ENCODE measurements around the gene FRYL. TPM values are rescaled to one million over a fixed set of nuclear protein-coding genes. Genes with fewer than 3 reads are reported as not detected.
"Not testable (repeated sequence)": the region's sequence is repeated elsewhere in the genome, so short reads cannot be mapped to it uniquely, and the experiment has no call there.

FRYL gene
- total RNA-seq, 6 experiments from 2014 or later, result 15.9 to 27.2 (median 23.3) TPM

GRCh38 chr4:48746608-48747362 lies 33.3 kb downstream of the FRYL start:
- no peaks in the 10 kb centered on the region for H3K9me3 ChIP-seq
- intact Hi-C loops (cut with DNase I), result no loop called here
- 33% methylated on average over 4 of the region's 4 CpGs for WGBS (ENCODE audit: insufficient coverage, low coverage, low lambda C conversion rate, missing lambda C conversion rate)
- no peaks in the 10 kb centered on the region for H3K27me3 ChIP-seq
- DNase-seq (peak in 1 of 3 donors; percentile 54), ATAC-seq (peak; percentile 93 to 95 (median 94))
- H3K4me1 ChIP-seq, result peaks cover 0 to 20% (median 0%) of the 10 kb centered on the region in 4 donors
- H3K27ac ChIP-seq, result no peak overlapping the region
- no peaks in the 10 kb centered on the region for H3K36me3 ChIP-seq
- no peak overlapping the region for H3K4me3 ChIP-seq
- no peak for TF ChIP-seq POLR2A (IDR thresholded peaks at IDR 0.05)
- TF ChIP-seq, protein P1, sequence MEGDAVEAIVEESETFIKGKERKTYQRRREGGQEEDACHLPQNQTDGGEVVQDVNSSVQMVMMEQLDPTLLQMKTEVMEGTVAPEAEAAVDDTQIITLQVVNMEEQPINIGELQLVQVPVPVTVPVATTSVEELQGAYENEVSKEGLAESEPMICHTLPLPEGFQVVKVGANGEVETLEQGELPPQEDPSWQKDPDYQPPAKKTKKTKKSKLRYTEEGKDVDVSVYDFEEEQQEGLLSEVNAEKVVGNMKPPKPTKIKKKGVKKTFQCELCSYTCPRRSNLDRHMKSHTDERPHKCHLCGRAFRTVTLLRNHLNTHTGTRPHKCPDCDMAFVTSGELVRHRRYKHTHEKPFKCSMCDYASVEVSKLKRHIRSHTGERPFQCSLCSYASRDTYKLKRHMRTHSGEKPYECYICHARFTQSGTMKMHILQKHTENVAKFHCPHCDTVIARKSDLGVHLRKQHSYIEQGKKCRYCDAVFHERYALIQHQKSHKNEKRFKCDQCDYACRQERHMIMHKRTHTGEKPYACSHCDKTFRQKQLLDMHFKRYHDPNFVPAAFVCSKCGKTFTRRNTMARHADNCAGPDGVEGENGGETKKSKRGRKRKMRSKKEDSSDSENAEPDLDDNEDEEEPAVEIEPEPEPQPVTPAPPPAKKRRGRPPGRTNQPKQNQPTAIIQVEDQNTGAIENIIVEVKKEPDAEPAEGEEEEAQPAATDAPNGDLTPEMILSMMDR (IDR thresholded peaks at IDR 0.05), result no peak

DNA sequence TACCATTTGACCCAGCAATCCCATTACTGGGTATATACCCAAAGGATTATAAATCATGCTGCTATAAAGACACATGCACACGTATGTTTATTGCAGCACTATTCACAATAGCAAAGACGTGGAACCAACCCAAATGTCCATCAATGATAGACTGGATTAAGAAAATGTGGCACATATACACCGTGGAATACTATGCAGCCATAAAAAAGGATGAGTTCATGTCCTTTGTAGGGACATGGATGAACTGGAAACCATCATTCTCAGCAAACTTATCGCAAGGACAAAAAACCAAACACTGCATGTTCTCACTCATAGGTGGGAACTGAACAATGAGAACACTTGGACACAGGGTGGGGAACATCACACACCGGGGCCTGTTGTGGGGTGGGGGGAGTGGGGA lies 34.9 kb downstream of the FRYL start:
- intact Hi-C loops (cut with DNase I); H3K4me3 ChIP-seq; H3K9me3 ChIP-seq; ATAC-seq; H3K27ac ChIP-seq; H3K27me3 ChIP-seq; DNase-seq; H3K36me3 ChIP-seq: not testable (repeated sequence)
- H3K4me1 ChIP-seq, result peaks cover 0 to 20% (median 0%) of the 10 kb centered on the region in 4 donors
- 96% methylated on average over 4 of the region's 5 CpGs for WGBS (ENCODE audit: insufficient coverage, low coverage, low lambda C conversion rate, missing lambda C conversion rate)

GRCh38 chr4:48742412-48742811 lies 37.7 kb downstream of the FRYL start:
- Histone ChIP-seq H3K27me3 (no peaks in the 10 kb centered on the region), H3K27ac (no peak overlapping the region), H3K4me1 (peaks cover 0 to 30% (median 2%) of the 10 kb centered on the region in 4 donors), H3K4me3 (no peak overlapping the region), H3K36me3 (no peaks in the 10 kb centered on the region), H3K9me3 (no peaks in the 10 kb centered on the region)
- DNase-seq (no peak), ATAC-seq (no peak)
- intact Hi-C loops (cut with DNase I), result no loop called here
- TF ChIP-seq, protein P1 (IDR thresholded peaks at IDR 0.05), result no peak
- no peak for TF ChIP-seq POLR2A (IDR thresholded peaks at IDR 0.05)

DNA sequence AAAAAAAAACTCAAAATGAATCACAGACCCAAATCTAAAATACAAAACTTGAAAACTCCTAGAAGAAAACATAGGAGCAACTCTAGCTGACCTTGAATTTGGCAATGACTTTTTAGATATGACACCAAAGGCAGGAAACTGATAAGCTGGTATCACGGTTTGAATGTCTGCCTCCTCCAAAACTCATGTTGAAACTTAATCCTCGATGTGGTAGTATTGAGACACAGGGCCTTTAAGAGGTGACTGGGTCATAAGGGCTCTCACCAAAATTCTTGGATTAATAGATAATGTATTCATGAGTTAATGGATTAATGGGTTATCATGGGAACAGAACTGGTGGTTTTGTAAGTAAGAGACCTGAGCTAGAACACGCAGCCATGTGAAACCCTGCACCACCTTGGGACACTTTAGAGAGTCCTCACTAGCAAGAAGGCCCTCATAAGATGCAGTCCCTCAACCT lies 40.5 kb downstream of the FRYL start:
- DNase-seq (no peak), ATAC-seq (peak; percentile 56 to 63 (median 62))
- intact Hi-C loops (cut with DNase I), result no loop called here
- 14% methylated on average over 3 of the region's 3 CpGs for WGBS (ENCODE audit: insufficient coverage, low coverage, low lambda C conversion rate, missing lambda C conversion rate)
- H3K9me3 ChIP-seq, result no peaks in the 10 kb centered on the region
- H3K27me3 ChIP-seq, result no peaks in the 10 kb centered on the region
- H3K4me3 ChIP-seq, result no peak overlapping the region
- no peaks in the 10 kb centered on the region for H3K36me3 ChIP-seq
- TF ChIP-seq, protein P1 (IDR thresholded peaks at IDR 0.05), result no peak
- TF ChIP-seq POLR2A (IDR thresholded peaks at IDR 0.05), result no peak
- H3K4me1 ChIP-seq, result peaks cover 0 to 27% (median 2%) of the 10 kb centered on the region in 4 donors
- H3K27ac ChIP-seq, result peak overlapping the region in 2 of 3 donors; percentile 44 to 47

- no peaks in the 10 kb centered on the region for H3K36me3 ChIP-seq
- DNase-seq (no peak), ATAC-seq (peak; percentile 85 to 95 (median 90))
- H3K4me1 ChIP-seq, result peaks cover 0 to 23% (median 2%) of the 10 kb centered on the region in 4 donors
- no peaks in the 10 kb centered on the region for H3K9me3 ChIP-seq
- 71% methylated on average over 2 of the region's 3 CpGs for WGBS (ENCODE audit: insufficient coverage, low coverage, low lambda C conversion rate, missing lambda C conversion rate)
- no peak overlapping the region for H3K4me3 ChIP-seq
- peak overlapping the region in 2 of 3 donors; percentile 44 to 47 for H3K27ac ChIP-seq
- TF ChIP-seq POLR2A (IDR thresholded peaks at IDR 0.05), result no peak
- TF ChIP-seq, protein P1 (IDR thresholded peaks at IDR 0.05), result no peak
- H3K27me3 ChIP-seq, result no peaks in the 10 kb centered on the region
- intact Hi-C loops (cut with DNase I), result no loop called here
Observed at GRCh38 chr4:48738856-48739255, 41.2 kb downstream of the FRYL start.

DNA sequence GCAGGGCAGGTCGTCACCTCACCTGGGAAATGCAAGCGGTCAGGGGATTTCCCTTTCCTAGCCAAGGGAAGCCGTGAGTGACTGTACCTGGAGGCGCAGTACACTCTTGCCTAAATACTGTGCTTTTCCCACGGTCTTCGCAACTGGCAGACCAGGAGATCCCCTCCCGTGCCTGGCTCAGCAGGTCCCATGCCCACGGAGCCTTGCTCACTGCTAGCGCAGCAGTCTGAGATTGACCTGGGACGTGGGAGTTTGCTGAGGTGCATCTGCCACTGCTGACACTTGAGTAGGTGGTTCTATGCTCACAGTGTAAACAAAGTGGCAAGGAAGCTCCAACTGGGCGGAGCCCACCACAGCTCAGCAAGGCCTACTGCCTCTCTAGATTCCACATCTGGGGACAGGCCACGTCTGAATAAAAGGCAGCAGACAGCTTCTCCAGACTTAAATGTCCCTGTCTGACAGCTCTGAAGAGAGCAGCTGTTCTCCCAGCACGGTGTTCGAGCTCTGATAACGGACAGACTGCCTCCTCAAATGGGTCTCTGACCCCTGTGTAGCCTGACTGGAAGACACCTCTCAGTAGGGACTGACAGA lies 51.1 kb downstream of the FRYL start:
- H3K27me3 ChIP-seq; H3K4me1 ChIP-seq; H3K36me3 ChIP-seq; DNase-seq; H3K9me3 ChIP-seq; H3K27ac ChIP-seq; intact Hi-C loops (cut with DNase I); H3K4me3 ChIP-seq; ATAC-seq: not testable (repeated sequence)
- WGBS (ENCODE audit: insufficient coverage, low coverage, low lambda C conversion rate, missing lambda C conversion rate), result 89% methylated on average over 5 of the region's 15 CpGs

Measured in right lobe of liver (tissue), 6 donors.